HT1080 (cell line): ENCODE measurements around the gene ACSS1. TPM values are rescaled to one million over a fixed set of nuclear protein-coding genes. Genes with fewer than 3 reads are reported as not detected.

Source experiments
- DNase-seq: peaks from one replicate; pipeline ENCODE4 v3.0.0-alpha.2; 2015; ENCODE audit warnings: low read depth
- total RNA-seq: library from RNA; depleted of rRNA; stranded (reverse); fragments of >200 nt; shearing (Covaris generic); gene quantifications from 2 replicates; pipeline ENCODE4 v1.2.3, GENCODE V29; 2014

Gene ACSS1
- total RNA-seq, 1 experiment from 2014 or later, result 0.08 TPM

- DNase-seq, result no peak
These were observed 10.9 kb downstream of the ACSS1 start for GRCh38 chr20:25046736-25047666.

- no peak for DNase-seq
These were observed 11.7 kb downstream of the ACSS1 start for GRCh38 chr20:25046181-25046641.

GRCh38 chr20:25045343-25045712 lies 12.6 kb downstream of the ACSS1 start:
- no peak for DNase-seq

GRCh38 chr20:25044660-25045342 lies 13.1 kb downstream of the ACSS1 start:
- DNase-seq, result no peak

- no peak for DNase-seq
These were observed 13.7 kb downstream of the ACSS1 start for GRCh38 chr20:25044261-25044560.

- DNase-seq, result no peak
These were observed 14.3 kb downstream of the ACSS1 start for GRCh38 chr20:25043499-25044260.

- DNase-seq, result no peak
These were observed 15.1 kb downstream of the ACSS1 start for GRCh38 chr20:25042531-25043498.

- no peak for DNase-seq
These were observed 16.0 kb downstream of the ACSS1 start for GRCh38 chr20:25041813-25042530.

- no peak for DNase-seq
These were observed 17.5 kb downstream of the ACSS1 start for GRCh38 chr20:25040438-25040831.

GRCh38 chr20:25039697-25040437 lies 18.1 kb downstream of the ACSS1 start:
- no peak for DNase-seq

GRCh38 chr20:25038591-25039015 lies 19.3 kb downstream of the ACSS1 start:
- no peak for DNase-seq

- no peak for DNase-seq
These were observed 19.9 kb downstream of the ACSS1 start for GRCh38 chr20:25038103-25038410.

GRCh38 chr20:25037288-25038102 lies 20.4 kb downstream of the ACSS1 start:
- DNase-seq, result no peak

- no peak for DNase-seq
These were observed 21.5 kb downstream of the ACSS1 start for GRCh38 chr20:25036331-25036936.

GRCh38 chr20:25035921-25036320 lies 22.0 kb downstream of the ACSS1 start:
- no peak for DNase-seq

GRCh38 chr20:25033924-25034300 lies 24.0 kb downstream of the ACSS1 start:
- no peak for DNase-seq

GRCh38 chr20:25033265-25033923 lies 24.5 kb downstream of the ACSS1 start:
- DNase-seq, result no peak
